Caco-2 (cell line): ENCODE results near the gene DCUN1D3. TPM values are rescaled to one million over a fixed set of nuclear protein-coding genes. Genes with fewer than 3 reads are reported as not detected.

Experiments used
- BruUV-seq: library from RNA; stranded (reverse); fragments of 400-500 nt; replicated peaks from 2 replicates; lab custom pipeline; 2021; lab: Mats Ljungman, UMichigan
- CTCF ChIA-PET: fragments of 300-600 bp; sonication (Branson Sonifier 250); formaldehyde crosslinking; loops from one replicate; lab custom pipeline; 2022; ENCODE audit warnings: antibody characterized with exemption; lab: Charles Lee
- POLR2A ChIA-PET: fragments of 300-600 bp; sonication (Branson Sonifier 250); formaldehyde crosslinking; loops from one replicate; lab custom pipeline; 2022; ENCODE audit warnings: antibody characterized with exemption; lab: Charles Lee
- DNase-seq, 2 experiments: peaks; one replicate each; pipeline versions ENCODE4 v3.0.0 to v3.0.0-alpha.2; 2020 to 2022
- H3K27me3 ChIP-seq: replicated peaks from 2 replicates; pipeline ENCODE4 v1.6.0; 2011; ENCODE audit warnings: low read length; ENCODE audit not compliant: control insufficient read depth, insufficient read depth
- H3K36me3 ChIP-seq: 2 replicates; pipeline ENCODE4 v1.5.1; 2011; ENCODE audit warnings: low read length; ENCODE audit not compliant: control insufficient read depth, insufficient read depth
- H3K4me1 ChIP-seq: fragments of 250-450 bp; sonication (Bioruptor Pico); 2 replicates; pipeline ENCODE4 v1.5.1; 2020; ENCODE audit warnings: mild to moderate bottlenecking
- H3K4me3 ChIP-seq: 2 replicates; pipeline ENCODE4 v1.5.1; 2011; ENCODE audit warnings: low read depth, mild to moderate bottlenecking, control low read depth, low read length
- H3K9me3 ChIP-seq: fragments of 250-450 bp; sonication (Bioruptor Pico); 2 replicates; pipeline ENCODE4 v1.5.1; 2020; ENCODE audit warnings: mild to moderate bottlenecking, moderate library complexity
- H3K27ac Mint-ChIP-seq: one replicate; pipeline ENCODE4 v1.8.0; 2022; ENCODE audit warnings: mixed read lengths; ENCODE audit not compliant: unreplicated experiment
- H3K27me3 Mint-ChIP-seq: one replicate; pipeline ENCODE4 v1.8.0; 2022; ENCODE audit warnings: mixed read lengths; ENCODE audit not compliant: insufficient read depth, unreplicated experiment
- H3K36me3 Mint-ChIP-seq: one replicate; pipeline ENCODE4 v1.8.0; 2022; ENCODE audit warnings: mild to moderate bottlenecking, mixed read lengths; ENCODE audit not compliant: insufficient read depth, unreplicated experiment
- H3K4me1 Mint-ChIP-seq: one replicate; pipeline ENCODE4 v1.8.0; 2022; ENCODE audit warnings: low read depth, mixed read lengths; ENCODE audit not compliant: unreplicated experiment
- H3K4me3 Mint-ChIP-seq: one replicate; pipeline ENCODE4 v1.8.0; 2022; ENCODE audit warnings: mild to moderate bottlenecking, moderate library complexity, mixed read lengths; ENCODE audit not compliant: unreplicated experiment
- H3K9me3 Mint-ChIP-seq: one replicate; pipeline ENCODE4 v1.8.0; 2022; ENCODE audit warnings: mixed read lengths; ENCODE audit not compliant: unreplicated experiment
- CTCF ChIP-seq, 2 experiments: fragments of 200-600 bp in 1 of 2; IDR thresholded peaks; 1 replicate in 1 of 2; 2 replicates in 1 of 2; pipeline versions ENCODE4 v1.5.1 to v1.8.0; 2011 to 2022; ENCODE audit warnings: antibody characterized with exemption in 1 of 2, control low read depth in 1 of 2, inconsistent platforms in 1 of 2, low read depth in 1 of 2, low read length in 1 of 2, mild to moderate bottlenecking in 1 of 2, moderate library complexity in 1 of 2; ENCODE audit not compliant: insufficient read depth in 1 of 2, severe bottlenecking in 1 of 2, unreplicated experiment in 1 of 2
- intact Hi-C: fragments of 100-400 bp; cut with micrococcal nuclease; formaldehyde crosslinking; loops from one replicate; pipeline ENCODE4 v1.10.0; 2022; ENCODE audit not compliant: unreplicated experiment
- total RNA-seq: library from RNA; stranded (reverse); gene quantifications from 2 replicates; pipeline ENCODE4 v1.2.3, GENCODE V29; 2022

The DCUN1D3 gene
- total RNA-seq, 1 experiment from 2014 or later: 19.2 TPM

GRCh38 chr16:20860361-20860760 lies 39.8 kb downstream of the DCUN1D3 start:
- Mint-ChIP-seq H3K27ac (no peak overlapping the region), H3K4me3 (no peak overlapping the region), H3K27me3 (no peaks in the 10 kb centered on the region), H3K9me3 (no peaks in the 10 kb centered on the region), H3K36me3 (peaks cover 56% of the 10 kb centered on the region), H3K4me1 (no peaks in the 10 kb centered on the region)
- no peak for TF ChIP-seq CTCF (IDR thresholded peaks at IDR 0.05; ENCODE audit: insufficient read depth in 1 of 2, low read depth in 1 of 2, low read length in 1 of 2, severe bottlenecking in 1 of 2, unreplicated experiment in 1 of 2)
- intact Hi-C loops: no loop called here
- no TSS peak for BruUV-seq
- ChIA-PET CTCF (no interaction called here), POLR2A (no interaction called here)
- no peak for DNase-seq
- no peaks in the 10 kb centered on the region for H3K27me3 ChIP-seq
- no peaks in the 10 kb centered on the region for H3K4me1 ChIP-seq
- peaks cover 2% of the 10 kb centered on the region; the same call in 1 of the 2 replicates for H3K36me3 ChIP-seq
- no peaks in the 10 kb centered on the region for H3K9me3 ChIP-seq
- H3K4me3 ChIP-seq: no peak overlapping the region

DNA sequence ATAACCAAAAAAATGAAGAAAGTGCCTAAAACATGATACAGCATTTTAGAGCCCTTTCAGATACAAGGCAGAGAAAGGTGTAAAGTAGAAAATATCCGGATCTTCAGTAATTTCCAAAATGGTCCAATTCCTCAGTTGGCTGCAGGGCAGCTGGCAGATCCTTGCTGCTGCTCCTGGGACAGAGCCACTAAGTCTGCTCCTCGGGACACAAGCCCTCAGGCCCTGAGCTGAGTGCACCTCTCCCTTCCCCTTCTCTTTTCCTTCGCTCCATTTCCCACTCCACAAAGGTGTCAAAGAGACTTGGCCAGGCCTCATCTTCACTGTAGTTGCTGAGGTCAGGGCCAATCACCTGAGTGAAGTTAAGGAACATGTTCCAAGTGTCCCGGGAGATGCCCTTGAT lies 40.5 kb downstream of the DCUN1D3 start:
- H3K9me3 Mint-ChIP-seq: no peaks in the 10 kb centered on the region
- no peaks in the 10 kb centered on the region for H3K27me3 ChIP-seq
- H3K36me3 Mint-ChIP-seq: peaks cover 56% of the 10 kb centered on the region
- DNase-seq: no peak
- POLR2A ChIA-PET: no interaction called here
- CTCF ChIA-PET: no interaction called here
- peaks cover 5% of the 10 kb centered on the region for H3K4me1 ChIP-seq
- H3K27me3 Mint-ChIP-seq: no peaks in the 10 kb centered on the region
- TF ChIP-seq CTCF (IDR thresholded peaks at IDR 0.05; ENCODE audit: insufficient read depth in 1 of 2, low read depth in 1 of 2, low read length in 1 of 2, severe bottlenecking in 1 of 2, unreplicated experiment in 1 of 2): no peak
- H3K9me3 ChIP-seq: no peaks in the 10 kb centered on the region
- no peaks in the 10 kb centered on the region for H3K4me1 Mint-ChIP-seq
- intact Hi-C loops: no loop called here
- H3K4me3 ChIP-seq: no peak overlapping the region
- peaks cover 2% of the 10 kb centered on the region; the same call in 1 of the 2 replicates for H3K36me3 ChIP-seq
- H3K4me3 Mint-ChIP-seq: no peak overlapping the region
- H3K27ac Mint-ChIP-seq: no peak overlapping the region
- BruUV-seq: no TSS peak

- no peaks in the 10 kb centered on the region for H3K27me3 Mint-ChIP-seq
- no peak for TF ChIP-seq CTCF (IDR thresholded peaks at IDR 0.05; ENCODE audit: insufficient read depth in 1 of 2, low read depth in 1 of 2, low read length in 1 of 2, severe bottlenecking in 1 of 2, unreplicated experiment in 1 of 2)
- peaks cover 56% of the 10 kb centered on the region for H3K36me3 Mint-ChIP-seq
- intact Hi-C loops: no loop called here
- H3K4me3 Mint-ChIP-seq: no peak overlapping the region
- no peak overlapping the region for H3K27ac Mint-ChIP-seq
- H3K4me1 Mint-ChIP-seq: no peaks in the 10 kb centered on the region
- H3K4me3 ChIP-seq: no peak overlapping the region
- no TSS peak for BruUV-seq
- no peaks in the 10 kb centered on the region for H3K27me3 ChIP-seq
- ChIA-PET POLR2A (no interaction called here), CTCF (no interaction called here)
- no peaks in the 10 kb centered on the region for H3K9me3 Mint-ChIP-seq
- peaks cover 2% of the 10 kb centered on the region; the same call in 1 of the 2 replicates for H3K36me3 ChIP-seq
- H3K9me3 ChIP-seq: no peaks in the 10 kb centered on the region
- peaks cover 10% of the 10 kb centered on the region for H3K4me1 ChIP-seq
- DNase-seq: no peak
These were observed 40.9 kb downstream of the DCUN1D3 start for GRCh38 chr16:20859229-20859628.
